Measurements from ENCODE around the gene WNT3A.

DNA sequence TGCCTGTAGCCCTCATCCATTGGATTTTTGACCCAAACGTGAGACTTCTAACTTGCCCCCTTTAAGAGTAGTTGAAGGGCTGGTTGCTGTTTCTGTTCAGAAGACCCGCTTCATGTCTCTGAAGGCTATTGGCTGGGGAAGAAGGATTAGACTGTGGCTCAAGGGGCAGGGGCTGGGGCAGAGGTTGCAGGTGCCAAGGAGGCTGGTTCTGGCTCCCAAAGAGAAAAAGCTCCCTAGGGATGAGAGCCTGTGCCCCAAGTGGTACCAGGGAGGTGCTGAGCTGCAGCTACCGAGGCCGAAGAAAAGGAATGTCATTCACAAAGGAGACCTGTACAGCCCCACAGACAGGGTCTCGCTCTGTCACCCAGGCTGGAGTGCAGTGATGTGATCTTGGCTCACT lies 5.8 kb downstream of the WNT3A start:
- TF ChIP-seq POLR2A (IDR thresholded peaks at IDR 0.05) (no peak), CTCF (IDR thresholded peaks at IDR 0.05) (no peak), EP300 (IDR thresholded peaks at IDR 0.05) (no peak)
